Measurements from ENCODE around the gene GYG2. TPM values are rescaled to one million over a fixed set of nuclear protein-coding genes. Genes with fewer than 3 reads are reported as not detected.

The GYG2 gene
- total RNA-seq, 1 experiment from 2014 or later = 9.0 TPM

DNA sequence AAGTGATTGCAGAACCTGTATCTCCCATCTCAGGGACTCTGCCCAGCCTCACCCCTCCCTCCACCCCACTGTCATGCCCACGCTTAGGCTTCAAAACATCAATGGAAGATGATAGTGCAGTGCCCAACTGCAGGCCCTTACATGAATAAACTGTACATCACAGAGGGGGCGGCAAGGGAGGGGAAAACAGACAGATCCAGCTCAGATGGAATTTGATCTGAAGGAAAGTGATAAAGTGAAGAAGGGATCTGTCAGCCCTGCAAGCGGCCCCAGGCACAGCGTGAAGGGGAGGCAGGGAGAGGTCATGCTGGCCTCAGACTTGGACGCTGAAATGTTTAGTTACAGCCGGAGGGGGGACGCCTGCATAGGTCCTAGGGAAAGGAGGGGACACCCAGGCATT, 38.5 kb downstream of the GYG2 start:
- CTCF ChIA-PET = no interaction called here

DNA sequence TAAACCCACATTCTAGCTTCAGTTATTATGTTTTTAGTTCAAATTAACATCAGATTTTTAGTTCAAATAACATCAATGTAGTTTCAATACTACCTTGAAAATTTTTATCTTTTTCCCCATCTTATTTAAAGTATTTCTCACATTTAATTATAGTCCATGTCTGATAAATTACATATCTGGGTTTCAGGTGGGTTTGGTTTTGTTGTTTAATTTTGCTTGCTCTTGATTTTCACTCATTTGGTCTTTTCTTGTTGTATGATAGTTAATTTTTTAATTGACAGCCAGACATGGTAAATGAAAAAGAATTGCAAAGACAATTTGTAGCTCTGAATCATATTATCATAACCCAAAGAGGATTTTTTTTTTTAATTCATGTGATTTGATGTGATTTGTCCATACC, 41.9 kb downstream of the GYG2 start:
- intact Hi-C loops (cut with micrococcal nuclease; ENCODE audit: unreplicated experiment) = no loop called here

More for the DNA sequence above, 38.5 kb downstream of the GYG2 start:
- H3K4me1 Mint-ChIP-seq (ENCODE audit: low read depth, unreplicated experiment) = no peaks in the 10 kb centered on the region
- DNase-seq = no peak
- TF ChIP-seq, protein P1, sequence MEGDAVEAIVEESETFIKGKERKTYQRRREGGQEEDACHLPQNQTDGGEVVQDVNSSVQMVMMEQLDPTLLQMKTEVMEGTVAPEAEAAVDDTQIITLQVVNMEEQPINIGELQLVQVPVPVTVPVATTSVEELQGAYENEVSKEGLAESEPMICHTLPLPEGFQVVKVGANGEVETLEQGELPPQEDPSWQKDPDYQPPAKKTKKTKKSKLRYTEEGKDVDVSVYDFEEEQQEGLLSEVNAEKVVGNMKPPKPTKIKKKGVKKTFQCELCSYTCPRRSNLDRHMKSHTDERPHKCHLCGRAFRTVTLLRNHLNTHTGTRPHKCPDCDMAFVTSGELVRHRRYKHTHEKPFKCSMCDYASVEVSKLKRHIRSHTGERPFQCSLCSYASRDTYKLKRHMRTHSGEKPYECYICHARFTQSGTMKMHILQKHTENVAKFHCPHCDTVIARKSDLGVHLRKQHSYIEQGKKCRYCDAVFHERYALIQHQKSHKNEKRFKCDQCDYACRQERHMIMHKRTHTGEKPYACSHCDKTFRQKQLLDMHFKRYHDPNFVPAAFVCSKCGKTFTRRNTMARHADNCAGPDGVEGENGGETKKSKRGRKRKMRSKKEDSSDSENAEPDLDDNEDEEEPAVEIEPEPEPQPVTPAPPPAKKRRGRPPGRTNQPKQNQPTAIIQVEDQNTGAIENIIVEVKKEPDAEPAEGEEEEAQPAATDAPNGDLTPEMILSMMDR (IDR thresholded peaks at IDR 0.05; ENCODE audit: unreplicated experiment) = no peak
- H3K9me3 Mint-ChIP-seq (ENCODE audit: low read depth, unreplicated experiment) = no peaks in the 10 kb centered on the region
- no peaks in the 10 kb centered on the region for H3K27me3 Mint-ChIP-seq (ENCODE audit: unreplicated experiment)
- no peaks in the 10 kb centered on the region for H3K36me3 Mint-ChIP-seq (ENCODE audit: insufficient read depth, unreplicated experiment)
- BruUV-seq (replicated peaks) = no TSS peak
- intact Hi-C loops (cut with micrococcal nuclease; ENCODE audit: unreplicated experiment) = no loop called here
- H3K27ac Mint-ChIP-seq (ENCODE audit: unreplicated experiment) = no peak overlapping the region
- no peak overlapping the region for H3K4me3 Mint-ChIP-seq (ENCODE audit: low read depth, unreplicated experiment)

DNA sequence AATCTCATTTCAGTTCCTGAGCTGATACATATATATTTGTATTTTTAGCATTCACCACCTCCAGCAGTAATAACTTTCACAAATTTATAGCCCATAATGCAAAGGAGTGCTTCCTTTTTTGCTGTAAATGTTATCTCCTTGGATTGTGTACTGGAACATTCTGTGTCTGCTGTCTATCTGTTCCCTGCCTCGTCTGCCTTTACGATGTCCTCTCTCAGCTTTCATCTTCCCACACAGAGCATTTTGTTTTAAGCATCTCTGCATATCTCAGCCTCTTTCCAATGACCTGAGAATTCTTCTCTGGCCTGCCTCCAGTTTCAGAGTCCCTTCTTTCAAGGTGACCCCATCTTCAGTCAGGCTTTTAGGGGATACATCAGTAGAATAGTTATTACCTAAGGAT, 43.1 kb downstream of the GYG2 start:
- TF ChIP-seq, protein P1 (IDR thresholded peaks at IDR 0.05; ENCODE audit: unreplicated experiment) = no peak
- Mint-ChIP-seq H3K4me3 (ENCODE audit: low read depth, unreplicated experiment) (no peak overlapping the region), H3K9me3 (ENCODE audit: low read depth, unreplicated experiment) (no peaks in the 10 kb centered on the region), H3K4me1 (ENCODE audit: low read depth, unreplicated experiment) (peaks cover 6% of the 10 kb centered on the region), H3K36me3 (ENCODE audit: insufficient read depth, unreplicated experiment) (no peaks in the 10 kb centered on the region), H3K27me3 (ENCODE audit: unreplicated experiment) (no peaks in the 10 kb centered on the region), H3K27ac (ENCODE audit: unreplicated experiment) (no peak overlapping the region)
- intact Hi-C loops (cut with micrococcal nuclease; ENCODE audit: unreplicated experiment) = no loop called here
- BruUV-seq (replicated peaks) = no TSS peak
- no peak for DNase-seq
- CTCF ChIA-PET = interaction anchor here (0.5 kb wide), 1 partner anchor 150 kb away, joined by 3 read pairs; no protein-coding TSS in a partner anchor

More for the DNA sequence above, 41.9 kb downstream of the GYG2 start:
- H3K27ac Mint-ChIP-seq (ENCODE audit: unreplicated experiment) = no peak overlapping the region
- peaks cover 2% of the 10 kb centered on the region for H3K4me1 Mint-ChIP-seq (ENCODE audit: low read depth, unreplicated experiment)
- H3K36me3 Mint-ChIP-seq (ENCODE audit: insufficient read depth, unreplicated experiment) = no peaks in the 10 kb centered on the region
- CTCF ChIA-PET = no interaction called here
- H3K4me3 Mint-ChIP-seq (ENCODE audit: low read depth, unreplicated experiment) = no peak overlapping the region
- TF ChIP-seq, protein P1 (IDR thresholded peaks at IDR 0.05; ENCODE audit: unreplicated experiment) = no peak
- no peaks in the 10 kb centered on the region for H3K9me3 Mint-ChIP-seq (ENCODE audit: low read depth, unreplicated experiment)
- no peak for DNase-seq
- no TSS peak for BruUV-seq (replicated peaks)
- no peaks in the 10 kb centered on the region for H3K27me3 Mint-ChIP-seq (ENCODE audit: unreplicated experiment)

DNA sequence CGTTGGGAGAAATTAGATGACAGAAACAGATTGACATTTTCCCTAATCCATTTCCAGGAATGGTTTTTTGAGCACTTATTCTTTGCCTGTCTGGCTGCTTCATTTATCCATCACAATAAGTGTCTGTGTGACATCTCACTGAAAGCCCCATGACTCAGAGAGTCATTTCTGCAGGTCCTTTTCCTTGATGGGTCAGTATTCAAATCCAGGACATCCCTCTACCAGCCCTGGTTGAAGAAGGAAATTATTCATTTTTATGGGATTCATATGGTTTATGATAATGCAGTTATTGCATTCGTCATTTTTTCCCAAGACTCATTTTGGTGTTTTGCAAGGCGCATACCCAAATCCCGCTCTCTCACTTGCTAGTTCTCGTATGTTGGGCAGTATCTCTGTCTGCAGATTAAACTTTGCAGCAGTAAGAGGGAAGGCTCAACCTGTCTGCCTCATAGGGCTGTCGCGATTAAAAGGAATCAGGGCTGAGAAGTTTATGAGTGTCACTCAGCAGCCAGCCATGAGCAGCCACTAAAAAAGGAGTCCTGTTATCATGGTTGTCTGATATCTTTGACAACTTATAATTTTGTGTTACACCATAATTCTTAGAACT, 44.0 kb downstream of the GYG2 start:
- no peaks in the 10 kb centered on the region for H3K36me3 Mint-ChIP-seq (ENCODE audit: insufficient read depth, unreplicated experiment)
- no TSS peak for BruUV-seq (replicated peaks)
- H3K4me3 Mint-ChIP-seq (ENCODE audit: low read depth, unreplicated experiment) = no peak overlapping the region
- no peaks in the 10 kb centered on the region for H3K27me3 Mint-ChIP-seq (ENCODE audit: unreplicated experiment)
- TF ChIP-seq, protein P1 (IDR thresholded peaks at IDR 0.05; ENCODE audit: unreplicated experiment) = no peak
- no peaks in the 10 kb centered on the region for H3K9me3 Mint-ChIP-seq (ENCODE audit: low read depth, unreplicated experiment)
- H3K4me1 Mint-ChIP-seq (ENCODE audit: low read depth, unreplicated experiment) = peaks cover 6% of the 10 kb centered on the region
- no peak overlapping the region for H3K27ac Mint-ChIP-seq (ENCODE audit: unreplicated experiment)
- intact Hi-C loops (cut with micrococcal nuclease; ENCODE audit: unreplicated experiment) = no loop called here
- CTCF ChIA-PET = no interaction called here
- DNase-seq = no peak
